GM19324 (cell line): ENCODE measurements around the gene LAMB4.

ENCODE experiments used
- ATAC-seq: cut with Tn5 transposase; IDR thresholded peaks from one replicate; pipeline ENCODE4 v1.9.1; 2021; ENCODE audit warnings: mild to moderate bottlenecking, moderate library complexity; ENCODE audit not compliant: unreplicated experiment, low FRiP score

The LAMB4 gene

DNA sequence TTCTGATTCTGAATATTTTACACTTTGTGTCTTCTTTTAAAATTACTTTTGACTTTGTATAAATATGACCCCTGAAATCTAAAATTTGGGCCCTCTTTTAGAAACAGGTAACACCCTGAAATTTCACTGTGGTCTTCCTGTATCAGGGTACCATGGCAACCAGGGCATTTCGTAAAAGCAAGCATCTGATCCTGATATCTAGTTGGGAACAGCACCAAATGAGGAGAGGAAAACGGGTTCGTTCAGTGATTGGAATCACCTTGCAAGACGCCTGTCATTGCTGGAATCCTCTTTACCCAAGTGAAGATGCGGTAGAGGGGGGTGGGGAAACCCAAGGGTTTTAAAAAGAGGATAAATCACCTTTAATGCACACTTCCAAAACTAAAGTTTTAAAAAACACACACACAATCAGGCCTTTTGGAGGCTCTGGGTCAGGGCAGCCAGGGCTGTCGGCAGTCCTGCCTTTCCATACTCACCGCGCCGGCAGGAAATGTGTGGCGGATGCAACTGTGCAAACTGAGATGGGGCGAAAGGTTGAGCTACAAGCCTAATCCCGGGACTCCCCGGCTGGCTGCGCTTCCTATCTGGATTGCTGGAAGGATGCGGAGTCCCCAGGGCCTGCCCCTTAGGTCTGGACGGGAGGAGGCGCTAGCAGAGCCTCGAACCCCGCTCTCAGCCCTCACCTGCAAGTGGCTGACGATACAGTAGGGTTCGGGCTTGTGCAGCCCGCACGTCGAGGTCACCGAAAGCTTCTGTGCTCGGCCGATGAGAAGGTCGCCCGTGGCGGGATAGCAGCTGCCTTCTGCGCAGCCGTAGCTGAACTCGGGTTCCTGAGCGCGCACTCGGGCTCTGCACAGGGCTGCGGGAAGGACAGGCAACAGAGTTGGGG is 129.0 kb downstream of the LAMB4 start:
- no peak for ATAC-seq

GRCh38 chr7:107999779-108000560 is 130.2 kb downstream of the LAMB4 start:
- no peak for ATAC-seq

- no peak for ATAC-seq
These were observed 131.3 kb downstream of the LAMB4 start for GRCh38 chr7:107998660-107999480.

GRCh38 chr7:107998150-107998549 is 132.0 kb downstream of the LAMB4 start:
- no peak for ATAC-seq

GRCh38 chr7:107996072-107996882 is 133.9 kb downstream of the LAMB4 start:
- no peak for ATAC-seq

- ATAC-seq = no peak
These were observed 134.7 kb downstream of the LAMB4 start for GRCh38 chr7:107995184-107996071.

GRCh38 chr7:107994421-107995030 is 135.6 kb downstream of the LAMB4 start:
- no peak for ATAC-seq

DNA sequence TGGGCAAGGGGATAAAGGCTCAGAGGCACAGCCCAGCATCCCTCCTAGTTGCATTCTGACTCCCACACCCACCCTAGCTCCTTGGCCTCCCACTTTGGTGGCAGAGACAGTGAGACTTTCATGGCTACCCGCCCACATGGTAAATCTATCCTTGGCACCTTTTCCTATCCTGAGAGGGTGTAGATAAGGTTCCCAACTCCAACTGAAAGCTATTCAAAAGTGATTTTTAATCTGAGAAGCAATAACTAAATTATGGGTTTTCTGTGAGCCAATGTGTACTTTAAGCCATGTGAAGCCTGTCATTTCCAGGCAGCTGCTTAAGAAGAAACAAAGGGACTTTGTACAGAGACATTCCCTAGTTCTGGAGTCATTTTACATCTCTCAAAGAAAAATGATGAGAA is 136.3 kb downstream of the LAMB4 start:
- ATAC-seq = no peak

DNA sequence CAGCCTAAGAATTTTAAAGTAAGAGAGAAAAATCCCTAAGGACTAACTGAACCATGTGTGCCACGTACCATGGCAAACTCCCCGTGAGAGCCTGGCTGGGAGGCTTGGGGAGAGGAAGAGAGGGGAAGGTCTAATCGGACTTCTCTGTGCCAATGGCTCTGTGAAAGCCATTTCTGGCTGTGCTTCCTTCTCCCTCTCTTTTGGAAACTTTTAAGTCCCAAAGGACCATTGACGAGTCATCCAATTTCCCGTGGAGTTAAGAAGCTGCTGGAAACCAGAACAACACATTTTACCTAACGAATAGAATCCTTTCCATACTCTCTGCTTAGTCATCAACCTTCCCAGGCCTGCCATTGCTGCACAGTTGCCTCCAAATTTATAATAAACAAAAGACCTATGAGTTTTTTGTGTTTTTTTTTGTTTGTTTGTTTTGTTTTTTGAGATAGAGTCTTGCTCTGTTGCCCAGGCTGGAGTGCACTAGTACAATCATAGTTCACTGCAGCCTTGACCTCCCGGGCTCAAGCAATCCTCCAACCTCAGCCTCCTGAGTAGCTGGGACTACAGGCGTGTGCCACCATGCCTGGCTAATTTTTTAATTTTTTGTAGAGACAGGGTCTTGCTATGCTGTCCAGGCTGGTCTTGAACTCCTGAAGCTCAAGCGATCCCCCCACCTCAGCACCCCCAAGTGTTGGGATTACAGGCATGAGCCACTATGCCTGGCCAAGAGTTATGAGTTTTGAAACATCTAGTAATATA is 140.4 kb downstream of the LAMB4 start:
- ATAC-seq = no peak

- ATAC-seq = no peak
These were observed 147.2 kb downstream of the LAMB4 start for GRCh38 chr7:107982918-107983389.

- no peak for ATAC-seq
These were observed 147.9 kb downstream of the LAMB4 start for GRCh38 chr7:107982042-107982840.

- ATAC-seq = no peak
These were observed 148.7 kb downstream of the LAMB4 start for GRCh38 chr7:107981466-107981865.

DNA sequence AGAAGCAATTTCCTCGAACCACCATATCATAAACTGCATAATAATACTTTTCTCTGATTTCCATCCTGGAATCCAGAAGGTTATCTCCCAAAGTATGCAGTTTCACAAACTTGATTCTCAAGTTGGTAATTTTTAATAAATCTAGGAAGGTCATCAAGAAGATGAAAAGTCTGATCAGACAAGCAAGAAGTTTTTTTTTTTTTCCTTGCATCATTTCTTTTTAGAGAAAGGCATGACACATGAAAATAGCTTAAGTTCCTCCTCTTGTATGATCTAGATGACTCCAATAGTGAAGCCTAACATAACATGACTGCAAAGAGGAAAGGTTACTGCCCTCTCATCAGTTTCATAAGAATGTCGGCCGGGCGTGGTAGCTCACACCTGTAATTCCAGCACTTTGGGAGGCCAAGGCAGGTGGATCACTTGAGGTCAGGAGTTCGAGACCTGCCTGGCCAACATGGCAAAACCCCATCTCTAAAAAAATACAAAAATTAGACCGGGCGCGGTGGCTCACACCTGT is 149.4 kb downstream of the LAMB4 start:
- ATAC-seq = no peak

DNA sequence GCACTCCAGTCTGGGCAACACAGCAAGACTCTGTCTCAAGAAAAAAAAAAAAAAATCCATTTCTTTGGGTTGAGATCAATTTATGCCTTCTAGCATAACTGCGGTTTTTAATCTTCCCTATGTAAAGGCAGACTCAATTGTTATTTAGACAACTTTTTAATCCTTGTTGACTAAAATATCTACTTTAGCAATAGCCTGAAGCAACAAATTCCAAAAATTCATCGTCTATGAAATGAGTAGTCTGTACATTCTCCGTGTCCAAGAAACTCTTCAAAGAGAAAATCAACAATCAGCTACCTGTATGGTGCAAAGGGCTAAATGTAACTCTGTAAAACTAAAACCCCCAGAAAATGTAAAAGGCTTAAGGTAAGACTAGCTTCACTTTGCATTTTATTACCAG is 150.0 kb downstream of the LAMB4 start:
- ATAC-seq = no peak

- ATAC-seq = no peak
These were observed 151.2 kb downstream of the LAMB4 start for GRCh38 chr7:107978815-107979408.

GRCh38 chr7:107977048-107977447 is 153.1 kb downstream of the LAMB4 start:
- no peak for ATAC-seq
